Measurements from ENCODE around the gene FIS1. TPM values are rescaled to one million over a fixed set of nuclear protein-coding genes. Genes with fewer than 3 reads are reported as not detected.
A peak's percentile ranks its signal among the peaks of the same experiment; 100 is the strongest.
"Not testable (repeated sequence)": the region's sequence is repeated elsewhere in the genome, so short reads cannot be mapped to it uniquely, and the experiment has no call there.

Gene FIS1
- total and polyA plus RNA-seq, 5 experiments from 2014 or later = 118 to 235 (median 225) TPM

DNA sequence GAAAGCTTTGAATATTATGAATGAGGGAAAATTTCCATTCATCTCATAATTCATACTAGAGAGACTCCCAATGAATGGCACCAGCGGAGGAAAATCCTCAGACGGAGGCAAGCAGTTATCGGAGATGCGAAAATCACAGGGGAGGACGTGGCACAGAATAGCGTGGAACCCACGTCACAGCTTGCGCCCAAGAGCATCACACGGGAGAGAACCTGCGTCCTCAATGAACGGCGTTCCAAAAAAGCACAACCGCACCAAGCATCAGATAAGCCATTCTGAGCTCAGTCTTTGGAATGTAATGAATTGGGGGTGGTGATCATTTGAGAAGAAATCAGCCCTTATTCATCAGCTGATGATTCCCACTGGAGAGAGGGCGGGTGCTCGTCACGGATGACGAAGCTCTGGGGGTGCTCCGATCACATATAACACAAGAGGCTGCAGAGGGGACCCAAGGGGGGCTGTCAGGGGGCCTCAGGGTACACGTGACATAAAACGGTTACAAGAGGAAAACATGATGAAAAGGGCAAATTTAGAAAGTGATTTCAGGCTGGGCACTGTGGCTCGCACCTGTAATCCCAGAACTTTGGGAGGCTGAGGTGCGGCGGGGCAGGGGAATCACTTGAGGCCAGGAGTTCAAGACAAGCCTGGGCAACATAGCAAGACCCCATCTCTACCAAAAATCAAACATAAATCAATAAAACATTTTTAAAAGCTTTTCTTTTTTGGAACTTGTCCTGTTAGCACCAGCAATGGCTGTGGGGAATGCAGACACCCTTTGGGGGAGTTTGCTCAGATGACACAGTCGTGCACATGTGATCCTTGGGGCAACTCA, 33.8 kb upstream of the FIS1 start:
- ATAC-seq (no peak), DNase-seq (no peak)
- peaks cover 0 to 9% (median 6%) of the 10 kb centered on the region in 4 donors for H3K4me1 Mint-ChIP-seq
- H3K9me3 Mint-ChIP-seq = no peaks in the 10 kb centered on the region
- POLR2A ChIA-PET = interaction anchor here (0.9 kb wide), 1 partner anchor 25 kb away, joined by 3 read pairs; no protein-coding TSS in a partner anchor
- H3K36me3 Mint-ChIP-seq = no peaks in the 10 kb centered on the region
- H3K27me3 Mint-ChIP-seq = peaks cover 4 to 27% (median 14%) of the 10 kb centered on the region in 5 donors
- H3K4me3 Mint-ChIP-seq = no peak overlapping the region
- no peak overlapping the region for H3K27ac Mint-ChIP-seq

DNA sequence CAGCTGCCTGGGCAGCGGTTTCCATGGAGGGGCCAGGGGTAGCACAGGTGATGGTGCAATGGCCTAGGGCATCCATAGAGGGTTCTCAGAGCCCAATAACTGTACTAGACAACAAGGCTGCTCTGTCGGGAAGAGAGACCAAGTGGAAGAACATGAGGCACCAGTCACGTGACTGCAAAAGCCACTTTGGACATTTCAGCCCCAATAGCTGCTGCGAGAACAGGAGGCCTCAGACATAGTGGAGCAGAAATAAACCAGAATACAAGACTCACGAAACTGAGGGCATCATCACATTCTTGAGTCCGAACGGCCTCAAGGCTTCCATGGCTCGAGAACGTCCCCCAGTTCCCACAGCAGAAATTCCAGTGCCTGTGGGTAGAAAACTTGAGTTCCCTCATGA, 32.3 kb upstream of the FIS1 start:
- DNase-seq (no peak), ATAC-seq (no peak)
- peaks cover 14 to 39% (median 20%) of the 10 kb centered on the region in 5 donors for H3K27me3 Mint-ChIP-seq
- peak overlapping the region in 1 of 10 donors; percentile 33 for H3K27ac Mint-ChIP-seq
- no peak overlapping the region for H3K4me3 Mint-ChIP-seq
- H3K9me3 Mint-ChIP-seq = no peaks in the 10 kb centered on the region
- no peaks in the 10 kb centered on the region for H3K36me3 Mint-ChIP-seq
- no peaks in the 10 kb centered on the region for H3K4me1 Mint-ChIP-seq
- POLR2A ChIA-PET = no interaction called here

DNA sequence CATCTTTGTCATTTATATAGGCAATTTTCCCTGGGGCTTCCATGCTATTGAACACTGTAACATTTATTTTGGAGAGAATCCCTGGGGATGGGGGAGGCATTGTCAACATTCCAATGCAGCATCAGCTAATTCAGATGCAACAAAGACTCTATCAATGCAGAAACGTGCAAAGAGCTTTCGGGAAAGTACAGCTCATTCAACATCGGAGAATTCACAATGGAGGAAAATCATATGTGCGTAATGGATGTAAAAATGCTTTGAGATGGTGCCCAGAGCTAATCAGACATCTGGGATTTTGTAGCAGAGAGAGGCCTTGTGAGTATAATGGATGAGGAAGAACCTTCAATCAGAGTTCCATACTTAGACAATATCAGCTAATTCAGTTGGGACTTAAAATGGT, 28.3 kb upstream of the FIS1 start:
- DNase-seq (no peak), ATAC-seq (no peak)
- H3K36me3 Mint-ChIP-seq = no peaks in the 10 kb centered on the region
- no peaks in the 10 kb centered on the region for H3K4me1 Mint-ChIP-seq
- no peak overlapping the region for H3K4me3 Mint-ChIP-seq
- peaks cover 12 to 27% (median 21%) of the 10 kb centered on the region in 5 donors for H3K27me3 Mint-ChIP-seq
- H3K9me3 Mint-ChIP-seq = no peaks in the 10 kb centered on the region
- POLR2A ChIA-PET = no interaction called here
- H3K27ac Mint-ChIP-seq = no peak overlapping the region

DNA sequence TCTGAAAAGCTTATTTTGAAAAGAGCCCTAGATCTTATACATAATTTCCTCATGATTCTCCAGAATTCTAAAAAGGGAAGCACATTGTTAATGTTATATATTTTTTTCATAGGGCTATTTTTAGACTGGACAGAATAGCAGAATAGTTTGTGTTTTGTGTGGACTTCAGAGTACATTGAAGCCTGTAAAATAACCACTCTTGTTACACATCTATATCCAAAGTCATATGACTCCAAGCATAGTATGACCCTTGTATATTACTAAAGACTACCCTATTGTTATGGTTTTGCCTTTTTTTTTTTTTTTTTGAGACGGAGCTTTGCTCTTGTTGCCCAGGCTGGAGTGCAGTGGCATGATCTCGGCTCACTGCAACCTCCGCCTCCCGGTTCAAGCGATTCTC, 26.1 kb upstream of the FIS1 start:
- POLR2A ChIA-PET = no interaction called here
- Mint-ChIP-seq H3K4me3 (no peak overlapping the region), H3K4me1 (no peaks in the 10 kb centered on the region)

GRCh38 chr7:101269664-101270063, 24.8 kb upstream of the FIS1 start:
- H3K4me1 Mint-ChIP-seq = no peaks in the 10 kb centered on the region
- ATAC-seq (no peak), DNase-seq (no peak)
- no peak overlapping the region for H3K4me3 Mint-ChIP-seq
- POLR2A ChIA-PET = no interaction called here
- peak overlapping the region in 1 of 10 donors; percentile 24 for H3K27ac Mint-ChIP-seq
- no peaks in the 10 kb centered on the region for H3K9me3 Mint-ChIP-seq
- H3K36me3 Mint-ChIP-seq = no peaks in the 10 kb centered on the region
- H3K27me3 Mint-ChIP-seq = peaks cover 6 to 19% (median 13%) of the 10 kb centered on the region in 5 donors

More for the DNA sequence above, 26.1 kb upstream of the FIS1 start:
- Mint-ChIP-seq H3K9me3 (no peaks in the 10 kb centered on the region), H3K27me3 (peaks cover 6 to 17% (median 13%) of the 10 kb centered on the region in 5 donors), H3K27ac (no peak overlapping the region), H3K36me3 (no peaks in the 10 kb centered on the region)
- no peak for DNase-seq
- no peak for ATAC-seq

DNA sequence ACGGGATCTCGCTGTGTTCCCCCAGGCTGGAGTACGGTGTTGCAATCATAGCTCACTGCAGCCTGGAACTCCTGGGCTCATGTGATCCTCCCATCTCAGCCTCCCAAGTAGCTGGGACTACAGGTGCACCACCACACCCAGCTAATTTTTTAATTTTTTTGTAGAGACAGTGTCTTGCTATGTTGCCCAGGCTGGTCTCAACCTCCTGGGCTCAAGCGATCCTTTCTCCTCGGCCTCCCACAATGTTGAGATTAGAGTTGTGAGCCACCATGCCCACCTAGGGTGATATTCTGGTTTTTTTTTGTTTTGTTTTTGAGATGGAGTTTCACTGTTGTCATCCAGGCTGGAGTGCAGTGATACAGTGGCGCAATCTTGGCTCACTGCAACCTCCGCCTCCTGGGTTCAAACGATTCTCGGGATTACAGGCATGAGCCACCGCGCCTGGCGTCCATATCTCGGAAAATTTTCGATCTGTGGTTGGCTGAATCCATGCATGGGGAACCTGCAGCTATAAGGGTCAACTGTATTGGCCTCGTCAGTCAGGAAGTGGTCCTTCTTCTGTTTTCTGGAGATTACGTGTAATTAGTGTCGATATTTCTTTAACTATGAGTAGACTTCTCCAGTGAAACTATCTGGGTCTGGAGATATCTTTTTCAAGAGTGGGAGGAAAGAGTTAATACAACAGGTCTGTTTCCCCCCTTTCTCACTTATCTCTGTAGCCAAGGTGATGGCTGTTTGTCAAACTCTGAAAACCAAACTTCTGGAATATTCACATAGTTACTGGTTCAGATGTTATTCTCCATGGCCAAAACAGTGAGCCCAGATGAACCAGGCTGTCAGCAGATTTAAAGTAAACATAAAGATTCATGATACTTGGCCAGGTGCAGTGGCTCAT, 21.0 kb upstream of the FIS1 start:
- POLR2A ChIA-PET = no interaction called here
- no peaks in the 10 kb centered on the region for H3K36me3 Mint-ChIP-seq
- no peaks in the 10 kb centered on the region for H3K9me3 Mint-ChIP-seq
- no peaks in the 10 kb centered on the region for H3K4me1 Mint-ChIP-seq
- DNase-seq (no peak), ATAC-seq (no peak)
- peaks cover 0 to 12% (median 2%) of the 10 kb centered on the region in 5 donors for H3K27me3 Mint-ChIP-seq
- H3K4me3 Mint-ChIP-seq = no peak overlapping the region
- no peak overlapping the region for H3K27ac Mint-ChIP-seq

DNA sequence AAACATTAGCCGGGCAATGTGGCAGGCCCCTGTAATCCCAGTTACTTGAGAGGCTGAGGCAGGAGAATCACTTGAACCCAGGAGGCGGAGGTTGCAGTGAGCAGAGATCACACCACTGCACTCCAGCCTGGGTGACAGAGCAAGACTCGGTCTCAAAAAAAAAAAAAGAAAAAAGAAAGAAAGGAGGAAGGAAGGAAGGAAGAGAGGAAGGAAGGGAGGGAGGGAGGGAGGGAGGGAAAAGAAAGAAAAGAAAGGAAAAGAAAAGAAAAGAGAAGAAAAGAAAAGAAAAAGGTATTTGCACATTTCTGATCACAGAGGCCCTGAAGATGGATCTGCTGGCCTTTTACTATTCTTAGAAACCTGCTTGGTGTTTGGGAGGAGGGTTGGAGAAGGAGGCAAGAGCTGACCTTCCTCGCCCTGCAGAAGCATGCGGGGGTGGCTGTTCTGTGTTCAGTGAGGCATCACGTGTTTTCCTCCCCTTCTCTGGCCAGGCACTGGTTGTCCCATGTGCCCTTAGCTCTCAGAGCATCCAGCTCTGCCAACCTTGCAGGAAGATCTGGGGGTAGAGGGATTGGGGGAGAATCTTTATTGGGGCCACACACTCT, 19.3 kb upstream of the FIS1 start:
- H3K4me1 Mint-ChIP-seq, H3K9me3 Mint-ChIP-seq, DNase-seq, H3K4me3 Mint-ChIP-seq, POLR2A ChIA-PET, ATAC-seq, H3K36me3 Mint-ChIP-seq: not testable (repeated sequence)
- peaks cover 0 to 13% (median 1%) of the 10 kb centered on the region in 5 donors for H3K27me3 Mint-ChIP-seq
- H3K27ac Mint-ChIP-seq = peak overlapping the region in 1 of 10 donors; percentile 53

DNA sequence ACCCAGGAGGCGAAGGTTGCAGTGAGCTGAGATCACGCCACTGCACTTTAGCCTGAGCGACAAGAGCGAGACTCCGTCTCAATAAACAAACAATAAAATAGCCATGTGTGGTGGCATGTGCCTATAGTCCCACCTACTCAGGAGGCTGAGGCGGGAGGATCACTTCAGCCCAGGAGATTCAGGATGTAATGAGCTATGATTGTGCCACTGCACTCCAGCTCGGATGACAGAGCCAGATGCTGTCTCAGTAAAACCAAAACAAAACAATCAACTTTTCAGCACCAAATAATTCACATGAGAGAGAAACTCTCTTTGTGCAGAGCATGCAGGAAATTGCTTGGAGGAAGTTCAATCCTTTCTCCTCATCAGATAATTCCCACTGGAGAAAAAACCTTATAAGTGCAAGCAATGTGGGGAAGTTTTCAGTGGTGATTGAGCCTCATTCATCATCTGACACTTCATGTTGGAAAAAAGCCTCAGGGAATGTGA, 13.4 kb upstream of the FIS1 start:
- POLR2A ChIA-PET = no interaction called here
- Mint-ChIP-seq H3K9me3 (no peaks in the 10 kb centered on the region), H3K27me3 (peaks cover 0 to 11% (median 0%) of the 10 kb centered on the region in 5 donors), H3K4me1 (no peaks in the 10 kb centered on the region), H3K36me3 (no peaks in the 10 kb centered on the region), H3K4me3 (no peak overlapping the region), H3K27ac (no peak overlapping the region)
- DNase-seq = no peak
- ATAC-seq = no peak

DNA sequence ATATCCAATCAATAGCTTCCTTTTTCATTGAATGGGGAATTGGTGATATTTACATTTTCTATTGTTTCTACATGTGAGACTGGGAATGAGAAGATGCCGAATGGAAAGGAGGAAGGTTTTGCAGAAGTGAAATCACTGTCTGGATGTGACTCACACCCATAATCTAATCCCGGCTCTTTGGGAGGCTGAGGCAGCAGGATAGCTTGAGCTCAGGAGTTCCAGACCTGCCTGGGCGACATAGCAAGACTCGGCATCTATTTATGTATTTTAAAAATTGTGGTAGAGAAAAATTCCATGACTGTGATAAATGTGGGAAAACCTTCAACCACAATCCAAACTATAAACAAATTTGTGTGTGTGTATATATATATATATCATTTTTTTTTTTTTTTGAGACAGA, 10.9 kb upstream of the FIS1 start:
- Mint-ChIP-seq H3K27ac (no peak overlapping the region), H3K9me3 (no peaks in the 10 kb centered on the region), H3K4me3 (no peak overlapping the region), H3K36me3 (peaks cover 0 to 5% (median 0%) of the 10 kb centered on the region in 3 donors), H3K27me3 (peaks cover 0 to 7% (median 0%) of the 10 kb centered on the region in 5 donors), H3K4me1 (peaks cover 5 to 17% (median 15%) of the 10 kb centered on the region in 4 donors)
- POLR2A ChIA-PET = interaction anchor here (2.0 kb wide), 1 partner anchor 12 kb away, joined by 10 read pairs; the partner anchor contains the start of gene FIS1
- DNase-seq (no peak), ATAC-seq (no peak)

- Mint-ChIP-seq H3K27ac (peak overlapping the region in 4 of 10 donors; percentile 98 to 99 (median 98)), H3K4me3 (peak overlapping the region in 8 of 10 donors; percentile 56 to 100 (median 99)), H3K36me3 (peaks cover 0 to 17% (median 0%) of the 10 kb centered on the region in 3 donors), H3K4me1 (peaks cover 10 to 33% (median 28%) of the 10 kb centered on the region in 4 donors)
- H3K27me3 Mint-ChIP-seq, H3K9me3 Mint-ChIP-seq, ATAC-seq, DNase-seq: not testable (repeated sequence)
- POLR2A ChIA-PET = interaction anchor here (1.1 to 4.1 kb wide), 3 partner anchors 10 to 43 kb away, joined by 7 to 24 read pairs (median 22); partner anchors contain the start of genes PLOD3 and ZNHIT1
Observed at GRCh38 chr7:101253199-101253598, 8.3 kb upstream of the FIS1 start.

DNA sequence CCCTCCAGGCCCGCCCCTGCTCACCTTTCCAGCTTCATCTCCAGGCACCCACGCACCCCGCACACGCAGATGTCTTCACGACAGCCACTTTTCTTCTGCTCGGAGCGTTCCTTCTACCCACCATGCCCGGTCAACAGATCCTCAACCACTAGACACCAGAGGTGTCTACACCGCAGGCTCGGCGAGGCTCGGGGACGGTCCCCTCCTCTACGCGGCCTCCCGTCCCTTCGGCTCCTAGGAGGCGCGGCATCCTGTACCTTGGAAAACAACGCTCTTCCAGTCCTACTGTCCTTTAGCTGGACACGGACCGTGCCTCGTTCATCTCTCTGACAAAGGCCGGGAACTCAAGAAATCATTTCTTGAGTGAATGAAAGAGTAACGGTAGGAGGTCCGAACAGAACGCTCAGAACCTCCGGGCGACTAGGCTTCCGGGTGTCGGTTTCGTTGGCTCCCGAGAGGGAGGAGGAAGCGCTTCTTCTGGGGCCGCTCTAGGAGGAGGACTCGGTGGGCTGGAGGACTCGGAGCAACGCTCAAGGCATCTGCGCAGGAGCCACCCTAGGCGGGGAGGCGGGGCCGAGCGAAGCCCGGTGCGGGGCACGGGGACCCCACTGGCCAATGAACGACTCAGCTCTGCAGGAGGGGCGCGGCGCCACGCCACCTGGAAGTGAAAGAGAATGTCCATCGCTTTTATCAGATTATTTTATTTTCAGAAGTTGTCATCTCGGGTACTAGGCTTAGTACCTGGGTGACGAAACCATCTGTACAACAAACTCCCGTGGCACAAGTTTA, 7.2 kb upstream of the FIS1 start:
- H3K27ac Mint-ChIP-seq = peak overlapping the region; percentile 97 to 99 (median 98)
- POLR2A ChIA-PET = interaction anchor here (0.6 to 4.1 kb wide), 13 partner anchors 9 to 1693 kb away, joined by 3 to 24 read pairs (median 4); partner anchors contain the start of genes LAMTOR4, PLOD3 and ZNHIT1
- peak overlapping the region; percentile 97 to 100 (median 99) for H3K4me3 Mint-ChIP-seq
- no peaks in the 10 kb centered on the region for H3K9me3 Mint-ChIP-seq
- peaks cover 14 to 41% (median 33%) of the 10 kb centered on the region in 4 donors for H3K4me1 Mint-ChIP-seq
- DNase-seq = peak; percentile 96 to 99 (median 98)
- H3K27me3 Mint-ChIP-seq = peaks cover 0 to 4% (median 0%) of the 10 kb centered on the region in 5 donors
- H3K36me3 Mint-ChIP-seq = peaks cover 0 to 23% (median 0%) of the 10 kb centered on the region in 3 donors
- peak; percentile 98 for ATAC-seq

Measured in naive thymus-derived CD8-positive, alpha-beta T cell (primary cell).